A549 (cell line): ENCODE results near the gene SOHLH2.

Experiments used
- CEBPB ChIP-seq, 2 experiments: fragments of >200 bp in 1 of 2; sonication (Bioruptor Twin) in 1 of 2; formaldehyde crosslinking in 1 of 2; IDR thresholded peaks; 2 replicates each; pipeline ENCODE4 v1.6.1; 2012 to 2016
- CTCF ChIP-seq: fragments of >200 bp; sonication (Bioruptor Twin); formaldehyde crosslinking; IDR thresholded peaks from 3 replicates; pipeline ENCODE4 v1.5.1; 2016
- MYC ChIP-seq: IDR thresholded peaks from 2 replicates; pipeline ENCODE4 v1.6.1; 2012; ENCODE audit warnings: mild to moderate bottlenecking, inconsistent platforms, low read length, improper control_type of control experiment, borderline replicate concordance
- POLR2A ChIP-seq: IDR thresholded peaks from 2 replicates; pipeline ENCODE4 v1.6.1; 2012; ENCODE audit warnings: mild to moderate bottlenecking, low read length
- RFX5 ChIP-seq: fragments of 450-650 bp; IDR thresholded peaks from 2 replicates; pipeline ENCODE4 v1.7.1; 2014; ENCODE audit warnings: antibody characterized with exemption, mild to moderate bottlenecking, moderate library complexity
- SMC3 ChIP-seq: fragments of >200 bp; sonication (Bioruptor Twin); formaldehyde crosslinking; IDR thresholded peaks from 3 replicates; pipeline ENCODE4 v1.6.1; 2018; ENCODE audit warnings: inconsistent platforms

DNA sequence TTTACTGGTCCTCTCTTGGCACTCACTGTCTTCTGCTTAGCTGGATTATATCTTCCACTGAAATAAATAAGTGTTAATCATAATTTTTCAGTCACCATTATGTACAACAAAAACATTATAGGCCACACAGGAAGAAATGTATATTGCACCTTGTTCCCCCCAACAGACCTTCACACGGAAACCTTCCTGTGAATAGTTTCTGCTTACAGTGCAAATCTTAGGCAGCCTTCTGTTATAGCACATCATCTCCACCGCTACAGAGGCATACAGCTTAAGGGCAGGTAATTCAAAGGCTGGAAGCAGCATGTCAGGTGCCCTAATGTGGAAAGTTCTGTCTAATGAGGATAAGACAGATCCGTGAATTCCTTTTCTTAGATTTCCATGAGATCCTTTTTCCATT, 16.9 kb upstream of the SOHLH2 start:
- no peak for TF ChIP-seq CTCF
- no peak for TF ChIP-seq SMC3
- TF ChIP-seq CEBPB (IDR thresholded peaks at IDR 0.05), result no peak
- TF ChIP-seq RFX5, result no peak
- no peak for TF ChIP-seq POLR2A
- TF ChIP-seq MYC, result no peak
